HG02852 (cell line): ENCODE measurements around the gene ZNF827.
A peak's percentile ranks its signal among the peaks of the same experiment; 100 is the strongest.
"Not testable (repeated sequence)": the region's sequence is repeated elsewhere in the genome, so short reads cannot be mapped to it uniquely, and the experiment has no call there.

Experiments
- ATAC-seq: cut with Tn5 transposase; IDR thresholded peaks from one replicate; pipeline ENCODE4 v1.9.1; 2021; ENCODE audit warnings: mild to moderate bottlenecking, moderate library complexity; ENCODE audit not compliant: unreplicated experiment

Gene ZNF827

DNA sequence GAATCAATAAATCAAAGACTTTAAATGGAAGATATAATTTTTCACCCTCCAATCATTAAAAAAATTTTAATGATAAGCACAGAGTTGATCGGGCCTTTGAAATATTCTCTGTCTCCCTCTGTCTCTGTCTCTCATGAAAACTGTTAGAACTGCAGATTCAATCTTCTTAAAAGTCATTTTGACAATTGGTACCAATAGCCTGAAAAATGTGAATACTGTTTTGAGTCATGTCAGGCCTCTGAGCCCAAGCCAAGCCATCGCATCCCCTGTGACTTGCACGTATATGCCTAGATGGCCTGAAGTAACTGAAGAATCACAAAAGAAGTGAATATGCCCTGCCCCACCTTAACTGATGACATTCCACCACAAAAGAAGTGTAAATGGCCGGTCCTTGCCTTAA lies 106.2 kb downstream of the ZNF827 start:
- ATAC-seq: not testable (repeated sequence)

DNA sequence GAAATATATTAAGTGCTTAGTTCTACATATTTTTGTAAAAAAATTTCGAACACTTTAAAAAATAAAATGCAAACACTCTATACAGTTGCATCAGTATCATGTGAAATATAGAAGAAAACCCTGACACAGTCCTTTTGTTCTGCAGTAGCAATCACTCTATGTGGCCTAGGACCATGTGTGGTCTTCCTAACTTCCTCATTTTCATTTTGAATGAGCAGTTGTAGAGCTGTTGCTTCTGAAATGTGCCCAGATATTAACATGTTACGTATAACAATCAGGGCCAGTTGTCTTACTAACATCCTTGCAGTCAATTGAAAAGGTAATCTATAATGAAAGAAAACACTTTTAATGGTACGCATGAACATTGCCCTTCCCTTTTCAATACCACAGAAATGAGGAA lies 107.9 kb downstream of the ZNF827 start:
- ATAC-seq: peak; percentile 54

DNA sequence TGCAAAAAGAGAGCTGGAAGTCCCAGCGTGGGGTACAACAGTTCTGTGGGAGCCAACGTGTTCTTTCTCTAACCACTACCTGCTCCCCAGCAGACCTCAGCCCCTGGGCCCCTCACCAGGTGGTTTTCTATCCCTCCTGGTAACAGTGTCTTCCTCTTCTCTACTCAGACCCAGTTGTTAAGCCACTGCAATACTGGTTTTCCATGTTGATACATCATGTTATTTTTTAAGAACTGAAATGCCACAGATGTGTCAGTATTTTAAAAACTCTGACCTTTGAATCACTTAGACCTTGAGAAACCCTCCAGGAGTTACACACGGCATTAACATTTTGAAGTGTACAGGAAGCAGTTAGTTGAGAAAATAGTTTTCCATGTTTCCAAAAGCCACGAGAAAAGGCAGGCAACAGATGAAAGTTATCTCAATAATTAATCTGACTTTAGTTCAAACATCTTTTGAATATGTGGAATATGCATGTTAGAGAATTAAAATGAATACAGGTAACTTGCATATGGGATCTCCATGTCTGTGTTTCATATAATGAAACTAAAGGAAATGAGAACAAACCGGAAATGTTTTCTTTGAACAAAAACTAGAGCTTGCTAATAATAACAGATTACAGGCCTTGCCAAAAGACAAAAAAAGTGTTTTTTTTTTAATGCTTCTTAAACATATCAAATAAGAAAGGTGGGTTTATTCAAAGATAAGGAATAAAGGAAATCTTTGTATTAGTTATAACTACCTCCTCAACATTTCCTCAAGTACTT lies 108.8 kb downstream of the ZNF827 start:
- ATAC-seq: peak; percentile 53

DNA sequence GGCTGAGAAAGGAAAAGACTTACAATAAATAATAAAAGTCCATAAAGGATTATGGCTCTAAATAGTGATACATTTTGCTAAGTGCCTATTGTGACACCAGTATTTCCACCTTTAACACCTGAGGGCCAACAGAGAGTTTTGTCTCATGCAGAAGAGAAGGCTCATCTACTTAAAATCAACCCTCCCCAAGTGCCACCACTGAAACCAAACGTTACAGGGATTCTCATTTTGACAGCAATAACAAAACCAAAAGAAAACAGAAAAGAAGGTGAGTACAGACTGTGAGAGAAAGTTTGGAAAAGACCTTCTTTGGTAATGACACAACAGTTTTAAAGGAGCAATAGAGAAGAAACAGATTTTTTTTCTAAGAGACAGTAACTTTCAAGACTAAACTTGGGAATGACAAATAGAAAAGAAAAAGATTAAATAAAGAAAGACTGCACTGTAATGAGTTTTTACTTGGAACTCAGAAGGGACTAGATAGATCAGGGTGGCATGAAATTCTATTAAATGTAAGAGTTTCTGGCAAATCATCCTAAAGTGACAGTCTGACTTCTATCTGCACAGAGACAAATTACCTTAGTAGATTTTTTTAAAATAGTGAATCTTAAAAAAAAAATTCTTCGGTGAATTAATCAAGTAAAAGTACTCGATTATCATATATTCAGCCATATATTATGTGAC lies 109.7 kb downstream of the ZNF827 start:
- peak; percentile 68 for ATAC-seq

DNA sequence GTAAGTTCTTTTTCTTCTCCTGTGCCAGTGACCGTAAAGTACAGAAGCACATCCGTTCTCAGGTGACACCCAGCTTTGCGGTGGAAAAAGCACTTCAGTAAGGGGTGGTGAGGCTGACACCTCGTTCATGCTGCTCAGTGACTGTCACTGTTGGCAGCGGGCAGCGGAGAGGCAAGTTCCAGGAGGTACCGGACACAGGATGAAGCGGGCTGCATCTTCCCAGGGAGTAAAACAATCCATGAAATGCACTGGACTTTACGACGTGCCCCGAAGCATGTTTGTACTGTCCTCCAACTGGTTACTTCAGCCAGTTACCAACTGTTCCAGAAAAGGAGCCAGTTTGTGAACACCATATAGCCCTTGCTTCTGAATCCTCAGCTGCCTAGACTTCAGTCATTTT lies 110.7 kb downstream of the ZNF827 start:
- ATAC-seq: no peak

DNA sequence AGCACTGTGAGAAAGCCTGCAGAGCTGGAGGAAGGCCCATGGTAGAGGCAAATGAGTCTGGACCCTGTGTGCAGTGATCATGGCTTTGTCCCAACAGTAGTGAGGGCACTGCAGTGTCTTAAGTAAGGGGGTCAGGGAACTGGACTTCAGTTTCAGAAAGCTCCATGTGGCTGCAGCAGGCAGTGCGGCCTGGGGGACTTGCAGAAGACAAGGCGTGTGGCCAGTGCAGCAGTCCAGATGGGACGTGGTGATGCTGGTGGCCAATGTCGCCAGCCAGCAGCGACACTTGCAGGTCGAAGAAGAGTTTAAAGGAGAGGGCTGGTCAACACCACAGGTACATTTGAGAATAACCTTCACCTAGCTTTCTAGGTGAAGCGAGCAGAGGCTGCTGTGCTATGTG lies 113.4 kb downstream of the ZNF827 start:
- no peak for ATAC-seq

DNA sequence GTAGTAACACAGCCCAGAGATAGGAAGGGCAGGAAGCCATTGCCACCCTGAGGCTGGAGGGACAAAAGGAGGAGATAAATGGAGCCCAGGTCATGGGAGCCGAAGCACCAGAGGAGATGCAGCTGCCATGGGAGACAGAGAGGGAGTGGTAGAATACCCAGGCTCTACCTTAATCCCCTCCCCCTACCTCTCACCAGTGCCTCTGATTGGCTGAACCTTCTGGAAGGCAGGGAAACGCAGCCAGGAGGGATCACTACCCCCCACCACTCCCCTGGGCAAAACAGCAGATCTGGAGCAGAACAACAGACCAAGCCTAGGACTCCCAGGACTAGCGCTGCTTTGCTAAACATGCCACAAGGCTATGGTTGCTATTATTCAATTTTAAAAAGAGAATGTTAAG lies 114.2 kb downstream of the ZNF827 start:
- no peak for ATAC-seq

DNA sequence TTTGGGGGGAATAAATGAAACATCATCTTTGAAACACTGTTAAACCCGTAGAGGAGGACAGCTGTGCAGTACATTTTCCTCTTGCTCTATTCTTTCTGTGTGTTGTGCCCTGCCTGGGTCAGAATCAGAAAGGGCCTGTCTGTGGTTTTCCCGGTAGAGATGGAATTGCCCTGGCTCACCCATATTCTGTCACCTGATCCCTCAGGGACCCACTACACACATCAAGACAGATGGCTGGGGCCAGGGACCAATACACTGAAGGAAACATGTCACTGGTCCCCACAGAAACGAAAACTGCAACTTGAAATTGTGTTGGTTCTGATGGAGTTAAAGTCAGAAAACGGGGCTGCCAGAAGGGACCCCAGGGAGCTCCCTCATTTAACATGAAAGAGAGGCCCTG lies 114.9 kb downstream of the ZNF827 start:
- ATAC-seq: no peak

DNA sequence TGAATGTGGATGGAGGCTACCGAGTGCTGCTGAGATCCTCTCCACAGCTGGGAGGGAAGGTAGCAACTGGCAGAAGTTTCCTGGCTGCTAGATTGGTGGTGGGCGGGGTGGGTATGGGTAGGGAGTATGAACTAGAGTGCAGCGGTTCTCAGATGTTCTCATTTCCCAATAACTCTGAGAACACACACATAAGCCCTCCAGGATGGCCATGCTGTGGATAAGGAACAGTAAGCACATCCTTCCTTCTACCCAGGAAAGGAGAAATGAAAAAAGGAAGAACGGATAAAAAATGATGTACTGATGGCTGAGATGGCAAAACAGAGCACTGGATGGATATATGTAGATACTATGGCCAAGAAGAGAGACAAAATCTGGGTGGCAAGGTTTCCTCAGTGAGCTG lies 116.0 kb downstream of the ZNF827 start:
- ATAC-seq: no peak

DNA sequence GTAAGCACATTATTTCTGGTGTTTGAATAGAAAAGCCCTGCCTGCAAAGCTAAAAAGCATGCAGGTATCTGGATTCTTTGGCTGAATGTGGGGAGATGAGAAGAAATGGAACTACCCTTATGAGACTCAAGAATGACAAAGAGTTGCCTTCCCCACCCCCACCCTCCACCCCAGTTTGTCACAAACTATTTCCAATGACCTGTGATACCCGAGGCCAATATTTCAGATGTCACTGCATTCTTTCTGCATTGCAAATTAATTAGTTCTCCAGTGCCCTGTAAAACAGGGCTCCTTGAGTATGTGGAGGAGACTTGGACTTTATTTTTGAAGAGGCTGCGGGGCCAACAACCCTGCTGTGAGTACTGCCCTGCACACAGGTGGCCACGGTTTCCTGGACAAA lies 116.4 kb downstream of the ZNF827 start:
- ATAC-seq: no peak

DNA sequence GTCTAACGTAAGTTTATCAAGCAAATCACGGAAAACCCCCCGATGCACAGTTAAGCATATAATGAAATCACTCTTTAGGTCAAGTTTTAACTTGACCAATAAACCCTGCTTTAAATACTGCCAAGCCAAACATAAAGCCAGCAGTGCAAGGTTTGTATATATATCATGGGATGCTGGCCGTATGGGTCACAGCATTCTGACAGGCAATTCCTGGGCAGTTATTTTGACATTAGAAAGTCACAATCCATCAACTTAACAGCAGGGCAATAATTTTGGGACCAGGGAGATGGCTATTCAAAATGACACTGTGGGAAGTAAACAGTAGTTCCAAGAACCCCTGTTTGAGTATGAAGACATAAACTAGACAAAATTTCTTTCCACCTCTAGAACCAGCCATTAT lies 116.9 kb downstream of the ZNF827 start:
- ATAC-seq: no peak

DNA sequence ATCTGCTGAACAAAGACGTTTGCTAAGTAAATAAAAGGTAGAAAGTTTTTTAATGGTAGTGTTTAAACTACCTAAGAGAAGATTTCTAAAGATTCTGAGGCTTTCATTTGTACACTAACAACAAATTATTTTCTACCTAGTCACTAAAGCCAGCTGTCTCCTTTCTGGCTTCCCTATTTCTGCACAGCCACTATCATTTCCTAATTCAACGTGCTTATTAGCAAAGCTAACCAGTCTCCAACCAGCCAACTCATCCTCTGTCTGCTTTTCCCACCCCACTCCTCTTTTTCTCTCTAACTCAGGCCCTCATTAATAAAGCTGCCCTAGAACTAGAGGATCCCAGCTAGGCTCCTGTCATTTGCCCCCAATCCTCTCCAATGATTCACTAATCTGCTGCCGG lies 118.2 kb downstream of the ZNF827 start:
- no peak for ATAC-seq

DNA sequence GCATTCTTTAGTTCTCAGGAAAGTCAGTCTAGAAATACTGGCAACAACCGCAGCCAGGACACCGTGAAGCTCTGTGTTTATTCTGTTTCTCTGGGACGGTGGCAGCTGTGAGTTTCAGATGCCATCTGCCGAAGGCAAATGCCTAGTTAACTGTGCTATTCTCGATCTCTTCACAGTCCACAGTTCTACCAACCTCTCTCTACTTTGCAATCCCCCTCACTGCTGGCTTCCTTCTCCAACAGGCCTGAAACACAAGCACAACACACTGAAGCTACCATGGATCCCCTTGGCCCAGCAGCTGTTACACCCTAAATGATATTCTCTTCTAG lies 118.8 kb downstream of the ZNF827 start:
- ATAC-seq: no peak

DNA sequence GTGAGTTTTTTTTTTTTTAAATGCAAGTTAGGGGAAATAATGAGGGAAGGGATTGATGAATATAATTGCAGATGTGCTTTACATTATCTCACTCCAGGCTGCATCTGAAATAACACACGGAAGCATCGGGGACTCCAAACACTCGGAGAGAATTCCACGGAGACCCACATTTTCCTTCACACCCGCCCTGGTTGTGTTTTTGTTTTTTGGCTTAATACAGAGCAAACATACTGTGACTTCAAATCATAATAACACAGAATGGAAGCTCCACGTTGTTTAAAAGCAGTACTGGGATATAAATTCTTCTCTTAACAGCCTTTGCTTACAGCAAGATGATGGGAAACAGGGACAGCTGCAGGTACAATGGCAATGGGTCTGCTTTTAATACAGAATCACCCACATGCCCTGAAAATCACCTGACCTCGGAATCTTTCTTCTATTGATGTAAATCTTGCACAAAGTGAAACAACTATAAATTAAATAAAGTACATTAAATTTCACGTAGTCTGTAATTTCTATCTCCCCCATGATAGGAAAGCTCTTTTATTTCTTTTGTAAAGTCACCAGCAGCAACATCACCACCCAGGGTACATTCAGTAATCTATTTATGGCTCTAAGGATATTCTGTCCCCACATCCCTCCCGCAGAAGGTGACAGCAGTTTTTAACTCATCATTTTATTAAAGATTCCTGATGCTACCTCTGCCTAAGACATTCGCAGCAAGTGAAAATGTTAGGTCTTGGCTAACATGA lies 119.3 kb downstream of the ZNF827 start:
- ATAC-seq: no peak

DNA sequence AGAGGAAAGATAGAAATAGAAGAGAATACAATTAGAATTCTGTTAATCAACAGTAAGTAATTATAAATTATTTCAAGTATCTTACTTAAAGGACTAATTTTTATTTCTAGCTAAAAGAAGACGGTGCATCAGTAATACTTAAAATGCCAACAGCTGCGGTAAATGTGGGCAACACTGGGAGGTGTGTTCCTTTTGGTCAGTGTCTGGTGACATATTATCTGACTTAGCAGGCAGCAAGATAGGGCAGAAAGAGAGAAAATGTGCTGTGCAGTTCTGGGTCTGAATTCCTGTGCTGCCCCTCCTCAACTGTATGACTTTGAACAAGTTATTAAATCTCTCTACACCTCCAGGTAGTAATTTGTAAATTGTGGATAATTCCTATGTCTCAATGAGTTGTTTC lies 120.6 kb downstream of the ZNF827 start:
- no peak for ATAC-seq

DNA sequence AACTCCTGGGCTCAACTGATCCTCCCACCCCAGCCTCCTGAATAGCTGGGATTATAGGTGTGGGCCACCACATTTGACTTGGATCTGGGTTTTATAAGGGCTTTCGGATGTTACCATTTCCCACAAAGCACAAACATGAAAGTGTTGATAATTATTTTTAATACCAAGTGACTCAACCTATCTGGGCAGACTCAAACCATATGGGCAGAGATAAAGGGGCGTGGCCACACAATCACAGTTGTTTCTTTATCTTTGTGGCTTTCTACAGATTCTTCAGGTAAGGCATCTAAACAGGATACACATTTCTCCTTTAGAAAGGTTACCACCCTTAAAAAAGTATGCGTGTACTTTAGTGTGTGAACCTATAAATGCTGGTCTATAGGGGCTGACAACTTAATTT lies 122.5 kb downstream of the ZNF827 start:
- no peak for ATAC-seq

DNA sequence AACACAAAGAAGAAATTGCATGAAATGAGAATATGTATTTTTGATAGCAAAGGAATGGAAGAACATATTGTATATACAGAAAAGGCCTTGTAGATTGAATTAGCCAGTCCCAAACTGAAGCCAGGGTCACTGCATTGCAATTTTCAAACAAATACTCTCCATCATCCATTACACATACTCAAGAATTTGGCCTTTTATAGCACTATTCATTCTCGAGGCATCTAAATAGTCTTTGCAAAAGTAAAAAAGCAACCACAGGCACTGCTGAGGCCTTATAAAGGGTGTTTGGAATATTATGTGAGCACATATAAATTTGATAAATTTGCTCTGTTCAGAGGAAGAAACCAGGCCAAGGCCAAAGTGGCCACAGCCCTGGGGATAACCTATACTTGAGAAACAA lies 123.0 kb downstream of the ZNF827 start:
- ATAC-seq: no peak

DNA sequence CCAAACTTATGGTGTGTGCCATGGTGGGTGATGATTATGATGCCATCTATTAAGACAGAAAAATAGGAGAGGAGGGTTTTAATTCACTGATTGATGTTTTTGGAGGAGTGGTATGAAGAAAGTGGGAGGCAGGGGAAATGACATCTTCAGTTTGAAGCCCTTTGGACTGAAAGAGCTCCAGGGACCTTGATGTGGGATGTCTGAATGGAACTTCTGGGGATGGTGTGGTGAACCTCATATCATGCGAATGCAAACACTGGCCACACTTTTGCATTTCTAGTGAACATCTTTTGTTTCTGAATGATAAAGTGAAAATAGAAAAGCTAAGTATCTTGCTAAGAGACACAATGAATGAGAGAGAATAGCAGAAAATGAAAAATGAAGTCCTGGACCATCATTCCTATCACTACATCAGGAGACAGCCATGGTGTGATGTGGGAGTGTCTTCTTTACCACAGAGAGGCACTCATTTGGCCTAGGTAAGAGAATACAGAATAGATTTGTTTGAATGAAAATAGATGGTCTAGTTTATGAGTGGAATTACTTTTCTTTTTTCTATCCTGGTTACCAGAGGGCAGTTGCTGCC lies 123.5 kb downstream of the ZNF827 start:
- ATAC-seq: peak; percentile 44

DNA sequence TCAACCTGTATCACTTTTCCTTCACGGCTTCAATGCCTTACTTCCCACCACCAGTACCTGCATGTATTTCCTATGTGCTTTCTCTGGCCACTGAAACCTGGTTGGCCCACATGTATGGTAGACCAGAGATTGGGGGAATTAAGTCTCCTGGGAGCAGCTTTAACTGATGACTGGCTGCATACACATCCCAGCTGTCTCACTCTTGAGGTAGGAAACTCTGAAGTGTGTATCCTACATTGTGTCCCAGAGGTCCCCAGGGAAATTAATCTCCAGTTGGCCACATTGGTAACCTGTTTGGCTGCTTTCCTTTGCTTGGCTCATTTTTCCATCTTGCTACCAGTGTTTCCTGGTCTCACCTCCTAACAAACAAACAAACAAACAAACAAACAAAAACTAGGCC lies 124.4 kb downstream of the ZNF827 start:
- ATAC-seq: no peak

DNA sequence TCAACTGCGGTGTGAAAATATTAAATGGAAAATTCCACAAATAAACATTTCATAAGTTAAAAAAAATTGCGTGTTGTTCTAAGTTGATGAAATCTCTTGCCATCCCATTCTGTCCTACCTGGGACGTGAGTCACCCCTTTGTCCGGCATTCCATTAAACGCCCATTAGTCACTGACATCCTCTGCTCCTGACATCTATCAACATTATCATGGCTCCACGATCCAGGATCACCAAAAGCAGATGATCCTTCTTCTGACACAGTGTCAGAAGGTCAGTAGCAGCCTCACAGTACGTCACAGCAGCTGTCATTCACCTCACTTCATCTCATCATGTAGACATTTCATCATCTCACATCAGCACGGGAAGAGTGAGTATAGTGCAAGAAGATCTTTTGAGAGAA lies 125.7 kb downstream of the ZNF827 start:
- no peak for ATAC-seq

DNA sequence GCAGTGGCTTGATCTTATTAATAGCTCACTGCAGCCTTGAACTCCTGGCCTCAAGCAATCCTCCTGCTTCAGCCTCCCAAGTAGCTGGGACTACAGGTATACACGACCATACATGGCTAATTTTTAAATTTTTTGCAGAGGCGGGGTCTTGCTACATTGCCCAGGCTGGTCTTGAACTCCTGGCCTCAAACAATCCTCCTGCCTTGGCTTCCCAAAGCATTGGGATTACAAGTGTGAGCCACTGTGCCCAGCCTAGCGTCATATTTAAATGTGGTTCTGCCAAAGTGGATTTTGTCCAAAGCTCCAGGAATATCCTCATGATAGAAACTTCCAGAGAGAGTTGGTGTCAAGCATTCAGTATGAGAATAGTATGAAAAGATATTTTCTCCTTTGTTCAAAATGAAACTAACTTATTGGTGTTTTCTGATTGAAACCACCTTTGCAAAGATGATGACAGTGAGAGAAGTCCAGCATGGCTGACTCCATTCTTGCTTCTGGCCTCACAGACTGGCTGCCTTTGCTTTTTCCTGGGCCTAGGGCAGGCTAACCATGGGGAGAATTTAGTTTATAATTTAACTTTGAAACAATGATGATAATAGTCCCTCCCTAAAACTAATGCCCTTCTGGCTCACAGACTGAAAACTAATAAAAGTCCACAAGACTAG lies 129.6 kb downstream of the ZNF827 start:
- peak; percentile 30 for ATAC-seq
